Caki2 (cell line): ENCODE measurements around the gene WNK1. TPM values are rescaled to one million over a fixed set of nuclear protein-coding genes. Genes with fewer than 3 reads are reported as not detected.
"Not testable (repeated sequence)": the region's sequence is repeated elsewhere in the genome, so short reads cannot be mapped to it uniquely, and the experiment has no call there.

Source experiments
- DNase-seq: peaks from one replicate; pipeline ENCODE4 v3.0.0-alpha.2; 2015; ENCODE audit warnings: low read depth
- in situ Hi-C: cut with HindIII; loops from 2 replicates; pipeline ENCODE4 v1.10.0; 2016; ENCODE audit warnings: low sequenced_read_pairs, low pct_unique_long_range_greater_than_20kb, mixed read lengths
- total RNA-seq: library from RNA; depleted of rRNA; stranded (reverse); fragments of >200 nt; shearing (Covaris generic); gene quantifications from 2 replicates; pipeline ENCODE4 v1.2.3, GENCODE V29; 2014; ENCODE audit warnings: low replicate concordance

Gene WNK1
- total RNA-seq, 1 experiment from 2014 or later = 17.5 TPM

DNA sequence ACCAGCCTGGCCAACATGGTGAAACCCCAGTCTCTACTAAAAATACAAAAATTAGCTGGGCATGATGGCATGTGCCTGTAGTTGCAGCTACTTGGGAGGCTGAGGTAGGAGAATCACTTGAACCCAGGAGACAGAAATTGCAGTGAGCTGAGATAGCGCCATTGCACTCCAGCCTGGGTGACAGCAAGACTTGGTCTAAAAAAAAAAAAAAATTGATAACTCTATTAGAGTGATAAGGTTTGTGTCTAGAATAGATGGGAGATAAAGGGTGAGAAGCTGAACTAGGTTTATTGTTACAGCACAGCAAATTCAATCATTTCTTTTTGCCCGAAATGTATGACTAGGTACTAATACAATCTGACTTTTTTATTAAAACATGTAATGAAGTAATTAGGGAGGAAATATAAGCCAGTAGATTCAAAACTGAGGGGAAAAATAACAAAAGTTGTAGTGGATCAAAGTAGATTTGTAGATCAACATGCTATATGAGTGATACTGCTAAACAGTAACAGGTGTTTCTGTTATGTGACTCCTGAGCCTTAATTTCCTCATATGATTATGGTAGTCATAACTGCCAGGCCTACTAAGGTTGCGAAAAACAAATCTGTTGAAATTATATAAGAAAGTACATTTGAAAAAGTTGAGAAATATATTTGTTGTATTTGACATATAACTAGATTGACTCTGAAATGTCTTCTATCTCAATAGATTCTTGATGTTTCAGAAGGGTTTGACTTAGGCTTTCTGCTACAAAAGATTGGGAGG lies 83.6 kb downstream of the WNK1 start:
- DNase-seq = no peak
- in situ Hi-C loops = no loop called here

DNA sequence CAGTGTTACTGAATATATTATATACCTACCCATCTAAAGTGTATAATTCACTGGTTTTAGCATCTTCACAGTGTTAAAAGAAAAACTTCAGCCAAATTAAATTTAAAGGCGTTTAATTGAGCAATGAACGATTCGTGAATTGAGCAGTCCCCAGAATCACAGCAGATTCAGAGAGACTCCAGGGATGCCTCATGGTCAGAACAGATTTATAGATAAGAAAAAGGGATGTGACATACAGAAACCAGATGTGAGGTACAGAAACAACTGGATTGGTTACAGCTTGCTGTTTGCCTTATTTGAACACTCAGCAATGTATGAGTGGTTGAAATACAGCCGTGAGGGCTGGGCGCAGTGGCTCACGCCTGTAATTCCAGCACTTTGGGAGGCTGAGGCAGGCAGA lies 84.6 kb downstream of the WNK1 start:
- DNase-seq = no peak
- in situ Hi-C loops = no loop called here

DNA sequence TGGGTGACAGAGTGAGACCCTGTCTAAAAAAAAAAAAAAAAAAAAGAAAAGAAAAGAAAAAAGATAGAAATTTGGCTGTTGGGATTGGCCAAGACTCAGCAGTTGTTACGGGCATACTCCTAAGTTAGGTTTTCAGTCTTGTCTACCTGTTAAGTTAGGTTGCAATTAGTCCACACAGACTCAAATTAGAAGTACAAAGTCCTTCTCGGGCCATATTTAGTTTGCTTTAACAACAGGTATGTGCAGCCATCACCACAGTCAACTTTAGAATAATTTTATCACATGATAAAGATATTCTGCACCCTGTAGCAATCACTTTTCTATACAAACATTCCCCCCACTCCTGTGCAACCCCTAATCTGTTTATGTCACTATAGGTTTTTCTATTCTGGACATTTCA lies 85.2 kb downstream of the WNK1 start:
- DNase-seq = no peak
- in situ Hi-C loops = no loop called here

DNA sequence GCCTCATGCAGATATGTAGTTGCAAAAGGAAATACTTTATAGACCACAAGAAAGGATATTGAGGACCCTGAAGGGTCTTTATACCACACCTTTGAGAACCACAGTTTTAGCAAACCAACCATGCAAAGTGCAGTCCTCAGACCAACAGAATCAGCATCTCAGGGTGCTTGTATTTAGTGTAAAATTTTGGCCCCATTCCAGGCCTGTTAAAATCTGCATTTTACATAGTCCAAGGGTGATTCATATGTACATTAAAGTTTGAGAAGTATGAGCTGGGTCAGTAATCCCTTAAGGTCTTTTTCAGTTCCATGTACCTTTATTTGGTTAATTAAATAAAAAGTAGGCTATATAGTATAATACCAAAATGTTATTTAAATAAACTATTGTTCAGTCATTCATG lies 91.2 kb downstream of the WNK1 start:
- in situ Hi-C loops = no loop called here

DNA sequence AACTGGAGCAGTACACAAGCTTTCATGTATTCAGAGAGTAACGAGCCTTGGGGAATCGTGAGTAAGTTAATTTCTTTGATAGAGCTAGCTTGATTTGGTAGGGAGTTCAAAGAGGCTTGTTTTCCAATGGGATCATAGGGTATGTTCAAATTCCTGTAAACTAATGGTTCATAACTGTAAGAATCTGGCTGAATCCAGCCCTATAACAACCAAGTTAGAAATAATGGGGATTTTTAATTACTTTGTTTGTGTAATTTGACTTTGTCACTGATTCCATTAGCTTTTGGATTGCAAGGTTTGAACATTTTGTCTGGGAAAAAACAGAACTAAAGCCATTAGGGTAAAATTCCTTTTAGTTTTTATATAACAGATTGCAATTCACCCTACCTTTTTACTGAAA lies 94.0 kb downstream of the WNK1 start:
- peak; percentile 21 for DNase-seq
- in situ Hi-C loops = no loop called here

More for the DNA sequence above, 91.2 kb downstream of the WNK1 start:
- DNase-seq = no peak

DNA sequence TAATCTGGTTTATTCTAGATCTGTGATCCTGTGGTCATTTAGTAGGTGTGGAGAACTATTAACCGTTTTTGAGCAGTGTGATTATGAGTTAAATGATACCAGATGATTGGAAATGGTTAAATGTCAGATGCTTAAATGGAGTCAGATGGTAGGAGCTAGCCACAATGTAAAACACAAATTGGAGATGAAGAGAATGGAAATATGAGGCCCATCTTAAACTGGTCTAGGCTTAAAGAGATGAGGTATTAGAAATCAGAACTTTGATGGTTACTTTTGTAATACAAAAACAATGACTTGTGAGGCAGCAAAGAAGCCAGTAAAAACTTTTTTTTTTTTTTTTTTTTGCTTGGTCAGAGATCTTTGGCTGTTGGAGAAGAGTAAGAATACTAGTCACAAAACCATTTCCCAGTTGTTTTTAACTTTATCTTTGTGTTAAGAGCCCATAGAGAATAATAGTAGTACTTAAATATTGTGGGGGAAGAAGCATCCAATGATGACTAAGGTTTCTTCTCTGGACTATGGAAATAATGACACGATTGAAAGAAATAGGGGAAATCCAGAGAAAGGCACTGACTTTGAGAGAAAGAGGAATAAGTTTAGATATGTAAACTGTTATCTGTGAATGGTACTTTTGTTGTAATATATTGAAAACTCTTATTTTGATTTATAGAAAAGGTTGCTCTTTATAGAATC lies 95.9 kb downstream of the WNK1 start:
- peak; percentile 62 for DNase-seq
- in situ Hi-C loops = no loop called here

DNA sequence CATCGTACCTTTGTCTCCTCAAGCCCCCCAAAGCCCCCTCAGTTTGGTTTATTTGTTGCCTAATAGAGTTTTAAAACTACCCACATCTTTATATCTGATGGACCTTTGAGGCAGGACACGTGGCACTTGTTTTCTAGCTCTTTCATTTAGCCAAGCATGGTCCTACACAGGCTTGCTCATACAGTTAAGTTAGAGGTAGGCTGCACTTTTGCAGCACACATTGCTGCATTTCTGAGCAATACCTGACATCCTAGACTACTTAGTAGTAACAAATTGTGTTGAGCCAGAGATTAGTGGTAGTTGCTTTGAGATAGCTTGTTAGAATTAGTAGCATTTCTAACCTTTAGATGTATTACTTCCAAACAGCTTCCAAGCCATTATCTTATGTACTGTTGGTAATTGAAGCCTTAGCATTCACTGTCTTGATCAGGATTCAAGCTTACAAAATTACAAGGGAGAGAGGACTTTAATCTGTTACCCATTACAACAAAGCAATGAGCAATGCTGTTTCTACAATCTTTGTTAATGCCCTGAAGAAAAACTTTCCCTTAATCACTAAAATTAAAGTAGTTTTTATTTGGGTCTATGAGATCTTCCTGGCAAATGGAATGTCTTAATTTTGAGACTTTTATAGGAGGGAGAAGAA lies 96.6 kb downstream of the WNK1 start:
- in situ Hi-C loops = no loop called here
- peak; percentile 45 for DNase-seq

DNA sequence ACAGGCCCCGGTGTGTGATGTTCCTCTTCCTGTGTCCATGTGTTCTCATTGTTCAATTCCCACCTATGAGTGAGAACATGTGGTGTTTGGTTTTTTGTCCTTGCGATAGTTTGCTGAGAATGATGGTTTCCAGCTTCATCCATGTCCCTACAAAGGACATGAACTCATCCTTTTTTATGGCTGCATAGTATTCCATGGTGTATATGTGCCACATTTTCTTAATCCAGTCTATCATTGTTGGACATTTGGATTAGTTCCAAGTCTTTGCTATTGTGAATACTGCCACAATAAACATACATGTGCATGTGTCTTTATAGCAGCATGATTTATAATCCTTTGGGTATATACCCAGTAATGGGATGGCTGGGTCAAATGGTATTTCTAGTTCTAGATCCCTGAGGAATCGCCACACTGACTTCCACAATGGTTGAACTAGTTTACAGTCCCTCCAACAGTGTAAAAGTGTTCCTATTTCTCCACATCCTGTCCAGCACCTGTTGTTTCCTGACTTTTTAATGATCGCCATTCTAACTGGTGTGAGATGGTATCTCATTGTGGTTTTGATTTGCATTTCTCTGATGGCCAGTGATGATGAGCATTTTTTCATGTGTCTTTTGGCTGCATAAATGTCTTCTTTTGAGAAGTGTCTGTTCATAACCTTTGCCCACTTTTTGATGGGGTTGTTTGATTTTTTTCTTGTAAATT lies 97.5 kb downstream of the WNK1 start:
- in situ Hi-C loops, DNase-seq: not testable (repeated sequence)

DNA sequence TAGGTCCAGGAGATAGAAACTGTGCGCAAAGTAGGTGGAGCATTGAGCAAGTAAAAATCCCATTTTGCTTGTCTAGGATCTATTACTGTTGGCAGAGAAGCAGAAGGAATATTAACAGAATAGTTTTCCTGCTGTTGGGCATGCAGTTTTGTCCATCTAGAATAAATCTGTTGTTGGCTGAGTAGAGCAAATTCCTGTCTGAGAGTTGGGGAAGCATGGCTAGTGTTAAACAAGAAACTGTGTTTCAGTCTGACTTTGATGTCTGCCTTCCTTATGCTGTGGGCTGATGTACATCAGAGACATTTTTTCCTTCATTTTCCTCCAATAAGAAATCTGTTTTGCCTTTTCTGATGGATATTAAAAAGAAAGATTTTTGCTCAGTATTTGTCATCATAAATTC lies 99.0 kb downstream of the WNK1 start:
- no peak for DNase-seq
- in situ Hi-C loops = no loop called here

DNA sequence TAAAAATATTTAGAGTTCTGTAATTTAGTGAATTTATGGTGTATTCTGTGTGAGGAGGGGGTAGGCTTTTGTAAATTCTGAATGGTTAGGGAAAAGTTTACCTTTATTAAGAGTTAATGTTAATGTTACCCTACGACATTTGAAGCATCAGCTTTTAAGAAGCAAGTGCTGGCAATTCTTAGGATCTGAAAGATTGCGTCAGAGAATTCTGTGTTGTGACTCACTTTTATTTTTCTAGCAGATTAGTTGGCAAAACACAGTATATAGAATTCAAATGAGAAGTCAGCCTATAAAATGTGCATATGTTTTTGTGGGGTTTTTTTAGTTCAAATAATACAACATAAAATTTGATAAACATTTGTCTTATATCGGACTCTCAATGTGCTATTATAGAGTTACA lies 99.5 kb downstream of the WNK1 start:
- peak; percentile 30 for DNase-seq
- in situ Hi-C loops = no loop called here

DNA sequence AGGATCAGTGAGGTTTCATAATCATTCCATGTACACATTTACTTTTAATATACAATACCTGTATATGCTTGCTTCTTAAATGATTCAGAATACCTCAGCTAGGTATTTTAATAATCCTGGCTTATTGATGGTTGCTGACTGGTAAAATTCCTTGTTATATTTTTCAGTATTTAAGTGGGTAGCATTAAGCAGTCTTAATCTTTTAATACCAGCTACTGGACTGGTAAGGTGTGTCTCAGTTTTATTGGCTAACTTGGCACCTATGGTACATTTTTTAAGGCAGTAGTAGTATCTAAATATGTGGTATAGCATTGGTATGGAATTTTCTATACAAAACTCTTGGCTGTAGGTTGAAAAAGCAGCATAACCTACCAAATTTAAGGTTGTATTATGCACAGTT lies 100.5 kb downstream of the WNK1 start:
- no peak for DNase-seq
- in situ Hi-C loops = no loop called here

DNA sequence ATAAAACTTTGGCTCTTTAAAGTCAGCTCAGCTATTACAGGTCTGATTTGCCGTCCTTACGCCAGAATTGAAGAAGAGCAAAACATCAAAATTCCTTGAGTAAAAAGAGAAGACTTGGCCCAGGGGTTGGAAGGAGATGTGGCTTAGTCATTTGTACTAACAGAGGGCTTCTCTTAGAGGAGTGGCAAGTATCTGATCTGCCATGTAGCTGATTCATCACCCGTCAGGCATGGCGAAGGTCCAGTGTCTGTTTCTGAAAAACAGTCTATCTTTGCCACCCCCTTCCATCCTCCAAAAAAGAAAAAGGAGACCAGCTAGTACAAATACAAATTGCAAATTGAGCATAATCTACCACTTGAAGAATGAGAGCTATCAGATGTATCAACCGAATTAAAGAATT lies 105.2 kb downstream of the WNK1 start:
- in situ Hi-C loops = no loop called here
- DNase-seq = peak; percentile 43

DNA sequence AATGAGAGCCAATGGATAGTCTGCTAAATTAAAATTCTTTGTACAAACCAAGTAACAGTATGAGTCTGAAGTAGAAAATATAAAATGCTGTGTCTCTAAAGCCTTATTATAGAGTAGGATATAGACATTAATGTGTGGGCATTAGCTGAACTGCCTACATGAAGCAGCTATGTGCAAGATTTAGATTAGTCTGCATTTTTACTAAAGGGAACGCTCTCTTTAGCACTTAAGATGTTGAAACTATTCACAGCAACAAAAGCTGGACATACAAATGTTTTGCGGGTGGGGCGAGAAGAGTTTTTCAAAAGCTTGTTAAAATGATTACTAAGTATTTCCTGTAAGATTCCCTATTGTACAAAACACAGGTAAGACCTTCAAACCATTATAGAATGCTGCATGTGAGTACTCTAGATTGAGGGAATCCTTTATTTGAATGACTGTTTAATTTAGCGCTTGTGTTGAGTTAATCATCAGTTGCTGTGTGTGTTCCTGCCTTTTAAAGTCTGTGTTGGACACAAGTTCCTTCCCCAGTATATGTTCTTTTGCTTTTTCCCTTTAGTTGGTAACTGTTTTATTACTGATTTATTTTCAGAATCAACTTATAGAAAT lies 110.0 kb downstream of the WNK1 start:
- DNase-seq = no peak
- in situ Hi-C loops = no loop called here

DNA sequence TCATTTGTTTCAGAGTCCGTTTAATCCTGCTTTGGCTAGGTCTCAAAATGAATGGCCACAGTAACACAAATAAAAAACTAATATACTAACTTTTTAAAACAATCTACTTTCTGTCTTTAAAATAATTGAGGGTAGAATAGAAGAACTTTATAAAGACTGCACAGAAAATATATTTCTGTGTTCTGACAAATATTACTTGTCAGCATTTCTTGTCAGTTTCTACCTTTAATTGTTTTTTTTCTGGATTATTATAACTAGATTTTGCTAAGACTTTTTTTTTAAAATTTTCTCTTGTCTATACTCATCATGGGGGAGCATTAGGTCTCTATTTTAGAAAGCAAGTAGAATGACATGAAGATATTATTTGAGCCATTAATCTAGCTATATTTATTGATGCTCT lies 110.9 kb downstream of the WNK1 start:
- in situ Hi-C loops = no loop called here

DNA sequence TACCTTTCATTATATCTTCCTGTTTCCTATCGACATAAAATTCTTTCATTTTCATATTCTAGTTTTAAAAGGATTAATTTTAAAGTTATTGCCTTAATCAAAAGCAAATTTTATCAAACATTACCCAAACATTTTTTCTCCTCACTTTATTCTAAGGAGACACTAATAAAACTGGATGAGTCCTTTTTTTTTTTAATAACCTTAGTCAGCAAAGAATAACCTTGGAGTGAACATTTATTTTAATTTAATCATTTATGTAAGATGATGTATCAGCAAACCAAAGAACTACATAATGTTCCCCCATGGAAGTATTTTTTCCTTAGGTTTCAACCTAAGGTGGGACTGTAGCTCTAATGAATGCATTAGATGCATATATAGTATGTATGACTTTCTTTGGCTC lies 113.2 kb downstream of the WNK1 start:
- in situ Hi-C loops = no loop called here
- no peak for DNase-seq

More for the DNA sequence above, 110.9 kb downstream of the WNK1 start:
- DNase-seq = no peak

DNA sequence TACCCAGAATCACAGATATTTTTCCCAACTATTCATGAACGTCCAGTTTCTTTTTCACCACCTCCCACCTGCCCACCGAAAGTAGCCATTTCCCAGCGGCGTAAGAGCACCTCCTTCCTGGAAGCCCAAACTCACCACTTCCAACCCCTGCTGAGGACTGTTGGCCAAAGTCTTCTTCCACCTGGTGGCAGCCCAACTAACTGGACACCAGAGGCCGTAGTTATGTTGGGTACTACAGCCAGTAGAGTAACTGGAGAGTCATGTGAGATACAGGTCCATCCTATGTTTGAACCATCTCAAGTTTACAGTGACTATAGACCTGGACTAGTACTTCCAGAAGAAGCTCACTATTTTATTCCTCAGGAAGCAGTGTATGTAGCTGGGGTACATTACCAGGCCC lies 115.5 kb downstream of the WNK1 start:
- in situ Hi-C loops = no loop called here
- DNase-seq = no peak

DNA sequence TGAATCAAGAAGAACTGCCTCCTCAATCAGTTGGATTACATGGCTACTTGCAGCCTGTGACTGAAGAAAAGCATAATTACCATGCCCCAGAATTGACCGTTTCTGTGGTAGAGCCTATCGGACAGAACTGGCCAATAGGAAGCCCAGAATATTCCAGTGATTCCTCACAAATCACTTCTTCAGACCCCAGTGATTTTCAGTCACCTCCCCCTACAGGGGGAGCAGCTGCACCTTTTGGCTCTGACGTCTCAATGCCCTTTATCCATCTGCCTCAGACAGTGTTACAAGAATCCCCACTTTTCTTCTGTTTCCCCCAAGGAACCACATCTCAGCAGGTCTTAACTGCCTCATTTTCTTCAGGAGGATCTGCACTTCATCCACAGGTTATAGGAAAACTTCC lies 116.3 kb downstream of the WNK1 start:
- DNase-seq = no peak
- in situ Hi-C loops = no loop called here

DNA sequence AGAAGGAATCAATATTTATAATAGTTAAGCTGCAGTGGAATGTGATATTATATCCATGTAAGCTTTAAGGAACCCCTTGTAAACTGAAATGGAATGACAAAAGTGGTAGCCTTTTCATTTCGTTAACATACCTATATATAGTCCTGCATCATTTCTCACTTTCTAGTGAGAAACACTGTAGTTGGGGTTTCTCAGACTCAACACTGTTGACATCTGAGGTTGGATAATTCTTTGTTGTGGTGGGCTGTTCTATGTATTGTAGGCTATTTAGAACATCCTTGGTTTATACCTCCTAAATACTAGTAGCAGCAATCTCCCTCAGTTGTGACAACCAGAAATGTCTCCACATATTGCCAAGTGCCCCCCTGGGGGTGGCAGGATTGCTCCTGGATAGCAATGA lies 118.0 kb downstream of the WNK1 start:
- in situ Hi-C loops = no loop called here
- no peak for DNase-seq
